HG02840 (cell line): Measurements from ENCODE around the gene SASH1.

Experiments used
- ATAC-seq: cut with Tn5 transposase; IDR thresholded peaks from one replicate; pipeline ENCODE4 v1.9.1; 2021; ENCODE audit warnings: mild to moderate bottlenecking, moderate library complexity, moderate number of reproducible peaks; ENCODE audit not compliant: unreplicated experiment, low FRiP score

Gene SASH1

DNA sequence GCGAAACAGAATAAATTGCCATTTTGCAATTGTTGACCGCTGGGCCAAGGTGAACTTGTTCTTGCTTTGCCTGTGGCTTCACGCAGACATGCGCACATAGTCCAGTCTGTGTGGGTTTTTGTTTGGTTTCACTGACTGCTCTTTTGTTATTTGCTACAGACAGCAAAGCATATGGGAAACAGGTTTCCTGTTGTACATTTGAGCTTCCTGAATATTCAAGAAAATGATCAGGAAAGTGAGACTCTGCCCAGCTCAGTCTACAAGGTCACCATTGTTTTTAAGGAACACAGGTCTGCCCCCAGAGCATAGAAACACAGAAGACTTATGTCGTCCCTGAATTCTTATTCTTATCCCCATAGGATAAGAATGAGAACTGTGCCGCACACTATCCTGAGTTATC lies 55.6 kb downstream of the SASH1 start:
- no peak for ATAC-seq

DNA sequence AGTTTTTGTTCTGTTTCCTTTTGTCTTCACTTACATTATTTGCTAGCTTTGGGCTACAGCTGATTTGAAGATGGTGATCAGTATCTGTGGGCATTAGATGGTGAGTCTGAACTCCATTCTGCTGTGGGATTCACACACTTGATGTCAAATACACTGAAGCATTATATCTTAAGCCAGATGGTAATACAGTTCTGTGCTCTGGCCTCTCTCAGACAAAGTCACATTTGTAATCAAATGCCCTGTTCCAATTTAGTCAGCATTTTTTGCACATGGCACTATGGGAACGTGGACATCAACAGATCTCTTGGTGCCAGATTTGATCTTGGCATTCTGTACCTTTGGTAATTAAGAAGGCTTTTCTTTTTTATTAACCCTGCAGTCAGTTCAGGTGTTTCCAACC lies 56.0 kb downstream of the SASH1 start:
- no peak for ATAC-seq

DNA sequence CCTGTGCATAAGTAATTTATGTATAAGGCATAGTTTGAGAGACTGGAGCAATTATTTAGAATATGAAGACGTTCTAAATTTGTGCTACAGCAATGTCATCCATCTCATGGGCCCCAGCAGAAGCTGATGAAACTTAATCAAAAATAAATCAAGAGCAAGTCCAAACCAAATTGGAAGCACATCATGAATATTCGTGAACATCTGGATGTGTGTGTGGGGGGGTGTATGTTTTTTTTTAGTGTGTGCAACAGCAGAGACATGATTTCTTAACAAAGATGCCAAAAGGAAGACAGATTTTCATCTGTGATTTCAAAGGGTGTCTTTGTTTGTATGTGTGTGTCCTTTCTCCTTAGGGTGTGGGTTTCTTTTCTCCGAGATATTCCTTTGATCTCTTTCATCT lies 58.9 kb downstream of the SASH1 start:
- no peak for ATAC-seq

DNA sequence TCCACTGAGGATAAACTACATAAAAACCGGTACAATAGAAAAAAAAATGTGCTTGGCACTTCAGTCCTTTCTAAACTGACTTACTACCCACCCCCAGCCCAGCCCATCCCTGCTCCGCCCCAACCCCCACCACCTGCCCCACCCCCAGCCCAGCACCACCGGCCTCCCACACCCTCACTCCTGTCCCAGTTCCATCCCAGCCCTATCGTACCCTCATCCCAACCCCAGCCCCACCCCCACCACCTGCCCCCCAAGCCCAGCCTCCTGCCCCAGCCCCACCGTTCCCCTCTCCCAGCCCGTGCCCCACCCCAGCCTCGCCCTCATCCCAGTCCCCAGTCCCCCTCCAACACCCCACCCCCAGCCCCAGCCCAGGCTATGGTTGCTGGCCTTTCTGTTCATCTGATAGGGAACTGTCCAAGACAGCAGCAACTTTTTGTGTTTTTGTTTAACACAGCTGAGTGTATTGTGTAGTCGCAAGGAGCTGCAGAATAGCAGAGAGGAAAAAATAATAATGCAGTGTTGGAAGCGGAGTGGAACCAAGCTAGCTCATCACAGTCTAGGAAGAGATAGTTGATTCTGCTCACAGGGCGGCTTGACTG lies 61.9 kb downstream of the SASH1 start:
- ATAC-seq: no peak

DNA sequence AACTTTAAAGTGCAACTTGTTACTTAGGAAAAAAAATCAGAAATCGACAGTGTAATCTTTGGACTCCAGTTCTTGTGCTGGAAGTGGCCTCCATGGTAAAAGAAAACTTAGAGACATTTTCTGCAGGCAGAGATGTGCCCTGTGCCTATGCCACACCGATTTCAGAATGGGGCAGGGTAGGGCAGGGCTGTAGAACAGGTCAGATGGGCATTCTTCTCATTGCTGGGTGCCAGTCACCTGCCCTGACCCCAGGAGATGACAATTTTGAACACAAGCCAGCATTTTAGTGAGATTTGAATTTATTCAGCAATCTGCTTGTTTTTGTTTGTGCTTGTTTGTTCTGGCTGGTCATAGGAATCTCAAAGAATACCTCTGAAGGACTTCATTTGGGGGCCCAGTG lies 63.3 kb downstream of the SASH1 start:
- ATAC-seq: no peak

DNA sequence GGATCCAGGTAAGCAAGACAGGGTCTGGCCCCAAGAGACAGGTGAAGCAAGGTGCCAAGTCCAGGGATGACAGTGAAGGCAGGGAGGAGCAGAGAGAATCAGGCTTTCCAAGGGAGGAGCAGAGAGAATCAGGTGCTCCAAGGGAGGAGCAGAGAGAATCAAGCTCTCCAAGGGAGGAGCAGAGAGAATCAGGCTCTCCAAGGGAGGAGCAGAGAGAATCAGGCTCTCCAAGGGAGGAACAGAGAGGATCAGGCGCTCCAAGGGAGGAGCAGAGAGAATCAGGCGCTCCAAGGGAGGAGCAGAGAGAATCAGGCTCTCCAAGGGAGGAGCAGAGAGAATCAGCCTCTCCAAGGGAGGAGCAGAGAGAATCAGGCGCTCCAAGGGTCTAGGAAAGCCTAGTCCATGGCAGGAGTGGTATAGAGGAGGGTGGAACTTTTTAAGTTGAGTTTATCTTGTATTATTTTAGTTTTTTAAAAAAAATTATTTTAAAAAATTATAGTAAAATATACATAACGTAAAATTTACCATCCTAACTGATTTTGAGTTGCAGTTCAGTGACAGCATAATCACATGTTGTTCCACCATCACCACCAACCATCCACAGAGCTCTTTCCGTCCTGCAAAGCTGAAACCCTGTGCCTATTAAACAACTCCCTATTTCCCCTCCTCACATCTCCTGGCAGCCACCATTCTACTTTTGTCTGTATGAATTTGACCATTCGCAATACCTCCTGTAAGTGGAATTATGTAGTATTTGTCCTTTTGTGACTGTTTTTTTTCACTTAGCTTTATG lies 64.1 kb downstream of the SASH1 start:
- ATAC-seq: no peak

DNA sequence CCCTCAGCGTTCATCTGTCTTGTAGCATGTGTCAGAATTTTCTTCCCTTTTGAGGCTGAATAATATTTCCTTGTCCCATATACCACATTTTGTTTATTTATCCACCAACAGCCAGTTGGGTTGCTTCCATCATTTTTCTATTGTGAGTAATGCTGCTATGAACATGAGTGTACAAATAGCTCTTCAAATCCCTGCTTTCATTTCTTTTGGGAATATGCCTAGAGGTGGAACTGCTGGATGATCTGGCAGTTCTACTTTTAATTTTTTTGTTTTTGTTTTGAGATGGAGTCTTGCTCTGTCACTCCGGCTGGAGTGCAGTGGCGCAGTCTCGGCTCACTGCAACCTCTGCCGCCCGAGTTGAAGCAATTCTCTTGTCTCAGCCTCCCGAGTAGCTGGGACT lies 64.7 kb downstream of the SASH1 start:
- ATAC-seq: no peak

DNA sequence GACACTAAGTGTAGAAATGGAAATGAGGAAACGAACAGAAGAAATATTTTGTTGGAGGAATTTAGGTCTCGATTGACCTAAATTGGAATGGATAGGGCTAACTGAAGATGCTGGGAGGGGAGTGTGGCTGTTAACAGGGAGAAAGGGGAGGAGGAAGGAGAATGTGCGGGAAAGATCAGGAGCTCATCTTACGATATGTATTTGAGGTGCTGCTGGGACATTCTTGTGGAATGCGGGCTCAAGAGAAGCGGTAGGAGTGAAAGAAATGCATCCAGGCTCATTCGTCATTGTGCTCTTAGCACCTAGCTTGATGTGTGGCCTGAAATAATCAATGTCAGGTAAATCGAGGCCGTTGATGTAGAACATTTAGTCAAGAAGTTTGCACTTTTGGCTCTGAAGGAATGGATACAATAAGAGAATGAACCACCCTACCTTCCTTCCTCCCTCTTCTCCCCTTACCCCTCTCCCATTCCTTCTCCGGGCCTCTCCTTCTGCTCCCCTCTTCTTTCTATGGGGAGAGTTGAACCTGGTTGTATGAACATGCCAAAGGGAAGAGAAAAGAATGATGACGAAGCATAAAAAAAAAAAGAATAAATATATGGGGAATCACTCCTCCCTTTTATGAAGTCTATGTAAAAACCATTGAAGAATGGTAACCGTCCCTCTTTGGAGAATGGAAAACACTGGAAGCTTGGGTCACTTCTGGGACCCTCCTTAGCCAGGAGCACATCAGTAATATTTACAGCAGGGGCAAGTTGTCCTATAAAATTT lies 70.9 kb downstream of the SASH1 start:
- ATAC-seq: no peak

DNA sequence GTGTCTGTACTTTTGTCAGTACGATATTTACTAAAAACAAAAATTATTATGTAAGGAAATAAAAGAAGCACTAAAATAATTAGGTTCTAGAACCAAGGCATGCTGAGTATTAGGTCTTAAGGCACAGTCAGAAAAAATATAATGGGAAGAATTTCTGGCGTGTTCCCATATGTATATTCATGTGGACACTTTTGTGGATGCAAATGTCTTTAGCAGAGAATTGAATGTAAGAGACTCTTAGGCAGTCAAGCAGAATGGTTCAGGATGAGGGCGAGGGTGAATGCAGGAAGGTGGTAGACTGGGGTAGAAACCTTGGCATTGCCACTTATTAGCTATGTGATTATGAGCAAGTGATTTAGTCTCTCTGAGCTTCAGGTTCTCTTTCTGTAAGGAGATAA lies 71.5 kb downstream of the SASH1 start:
- no peak for ATAC-seq

DNA sequence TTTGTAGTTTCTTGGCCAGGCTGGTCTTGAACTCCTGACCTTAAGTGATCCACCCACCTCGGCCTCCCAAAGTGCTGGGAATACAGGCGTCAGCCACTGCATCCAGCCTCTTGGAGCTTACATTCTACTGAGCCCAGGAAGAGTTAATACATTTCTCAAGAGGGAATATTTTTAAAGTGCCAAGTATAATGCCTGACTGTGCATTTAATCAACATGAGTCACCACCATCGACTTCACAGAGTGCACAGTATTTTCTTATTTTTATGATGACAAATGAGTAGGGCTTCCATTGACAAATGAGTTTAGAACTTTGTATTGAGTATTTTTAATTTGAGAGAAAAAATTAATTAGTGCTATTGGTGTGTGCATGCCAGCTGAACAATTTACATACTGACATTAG lies 72.2 kb downstream of the SASH1 start:
- no peak for ATAC-seq

DNA sequence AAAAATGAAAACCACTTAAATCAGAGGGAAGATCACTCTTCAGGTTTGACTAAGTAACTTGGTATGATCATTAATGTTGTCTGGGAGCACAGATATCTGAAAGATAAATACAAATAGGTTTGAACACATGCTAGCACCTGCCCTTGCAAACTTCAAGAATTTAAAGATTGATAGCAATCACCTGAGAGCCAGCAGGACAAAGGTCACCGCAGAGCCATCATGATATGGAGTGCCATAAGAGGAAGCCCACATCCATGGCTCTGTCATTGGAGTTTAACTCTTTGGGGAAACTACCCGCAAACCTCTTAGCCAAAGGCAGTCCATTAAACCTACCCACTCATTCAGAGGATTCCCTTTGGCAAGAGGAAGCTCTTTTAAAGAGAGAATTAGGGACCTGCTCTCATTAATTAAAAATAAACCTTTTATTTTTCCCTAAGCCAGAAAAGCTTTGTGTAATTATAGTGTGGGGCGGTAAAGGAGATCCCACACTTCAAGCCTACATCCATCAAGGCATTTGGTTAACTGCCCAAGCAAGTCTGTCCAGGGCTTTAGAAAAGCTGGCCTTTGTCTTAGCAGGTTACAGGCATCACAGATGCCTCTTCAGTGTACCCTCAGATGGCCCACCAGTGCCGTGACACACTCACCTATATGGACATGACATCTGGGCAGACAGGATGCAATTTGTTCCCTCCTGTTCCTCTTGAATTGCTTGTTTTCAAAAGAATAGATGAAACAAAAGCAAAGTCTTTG lies 73.0 kb downstream of the SASH1 start:
- no peak for ATAC-seq

DNA sequence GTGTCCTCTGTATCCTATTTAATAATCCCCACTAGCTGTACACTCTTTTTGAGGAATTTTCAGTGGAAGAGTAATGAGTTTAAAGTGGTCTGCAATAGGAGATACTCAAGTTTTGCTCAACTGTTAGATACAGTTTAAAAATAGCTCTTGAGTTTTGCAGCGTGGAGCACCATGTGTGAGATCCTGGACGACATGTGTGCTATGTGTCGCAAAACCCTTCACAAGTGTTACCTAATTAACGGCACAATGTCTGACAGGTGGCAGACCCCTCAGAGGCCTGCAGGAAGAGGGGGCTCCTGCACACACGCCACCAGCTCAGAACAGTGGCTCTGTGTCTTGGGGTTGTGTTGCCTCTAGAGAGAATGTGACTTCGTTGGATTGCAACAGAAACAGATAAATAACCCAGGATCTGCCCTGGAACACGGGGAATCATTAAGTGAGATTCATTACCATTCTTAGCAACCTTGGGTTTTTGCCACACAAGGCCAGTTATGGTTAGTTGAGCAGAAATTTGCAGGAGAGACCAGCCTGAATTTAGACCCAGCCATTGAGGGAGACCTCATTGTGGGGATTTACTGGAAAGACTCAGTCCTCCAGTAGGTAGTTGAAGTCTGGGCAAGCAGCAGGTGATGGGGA lies 73.8 kb downstream of the SASH1 start:
- ATAC-seq: no peak

DNA sequence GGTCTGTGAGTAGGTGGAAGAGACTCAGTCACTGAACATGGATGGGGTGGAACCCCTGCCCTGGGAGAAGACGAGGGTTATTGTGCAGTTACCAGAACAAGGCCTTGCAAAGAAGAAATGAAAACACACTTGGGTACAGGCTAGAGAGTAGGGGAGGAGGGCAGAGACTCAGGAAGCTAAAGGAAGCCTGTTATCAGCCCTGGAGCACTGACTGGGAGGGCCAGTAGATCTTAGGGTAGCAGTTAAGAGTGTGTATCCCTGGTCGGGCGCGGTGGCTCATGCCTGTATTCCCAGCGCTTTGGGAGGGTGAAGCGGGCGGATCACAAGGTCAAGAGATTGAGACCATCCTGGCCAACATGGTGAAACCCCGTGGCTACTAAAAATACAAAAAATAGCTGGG lies 74.4 kb downstream of the SASH1 start:
- ATAC-seq: no peak

DNA sequence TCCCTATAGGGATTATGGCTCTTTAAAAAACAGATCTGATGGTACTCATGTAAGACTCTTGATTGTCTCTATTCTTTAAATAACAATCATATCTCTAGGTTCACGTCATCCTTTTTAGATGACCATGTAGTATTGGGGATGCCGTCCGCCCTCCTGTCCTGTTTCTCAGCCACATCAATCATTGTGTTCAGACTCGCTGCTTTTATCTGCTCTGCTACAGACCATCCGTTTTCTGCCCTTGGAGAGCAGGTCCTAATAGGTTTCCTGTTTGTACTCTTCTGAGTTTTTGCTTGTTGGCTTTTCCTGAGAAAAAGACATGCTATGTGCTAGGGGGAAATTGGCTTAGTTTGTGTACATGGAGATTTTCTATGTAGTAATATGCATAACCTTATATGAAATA lies 76.8 kb downstream of the SASH1 start:
- no peak for ATAC-seq

DNA sequence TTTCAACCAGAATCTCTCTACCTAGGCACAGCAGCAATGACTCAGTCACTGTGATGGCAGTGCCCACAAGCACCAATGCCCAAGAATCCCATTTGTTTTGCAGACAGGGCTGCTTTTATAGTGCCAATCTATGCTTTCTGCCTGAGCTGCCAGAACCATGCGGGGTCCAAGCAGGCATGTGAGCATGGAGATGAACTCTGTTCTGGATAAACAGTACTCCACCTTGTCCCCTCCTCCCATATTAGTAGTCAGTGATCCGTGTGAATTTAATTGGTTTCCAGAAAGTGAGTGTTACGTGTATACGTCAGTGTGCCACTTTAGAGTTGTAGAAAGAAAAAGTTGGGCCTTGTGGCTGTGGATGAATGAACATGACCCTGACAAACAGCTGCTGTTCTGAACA lies 79.4 kb downstream of the SASH1 start:
- no peak for ATAC-seq

DNA sequence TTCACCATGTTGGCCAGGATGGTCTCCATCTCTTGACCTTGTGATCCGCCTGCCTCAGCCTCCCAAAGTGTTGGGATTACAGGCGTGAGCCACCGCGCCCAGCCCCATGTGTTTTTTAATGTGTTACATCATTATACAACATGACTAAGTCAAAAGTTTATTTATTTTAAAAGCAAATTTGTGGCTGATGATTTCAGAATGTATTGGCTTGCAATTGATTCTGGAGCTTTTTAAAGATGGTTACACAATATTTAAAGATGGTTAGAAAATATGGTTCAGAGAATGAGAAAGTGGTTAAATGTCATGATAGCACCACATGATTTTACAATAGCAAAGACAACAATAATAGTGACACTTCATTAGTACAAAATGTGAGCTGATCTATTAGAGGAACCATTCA lies 80.5 kb downstream of the SASH1 start:
- no peak for ATAC-seq

DNA sequence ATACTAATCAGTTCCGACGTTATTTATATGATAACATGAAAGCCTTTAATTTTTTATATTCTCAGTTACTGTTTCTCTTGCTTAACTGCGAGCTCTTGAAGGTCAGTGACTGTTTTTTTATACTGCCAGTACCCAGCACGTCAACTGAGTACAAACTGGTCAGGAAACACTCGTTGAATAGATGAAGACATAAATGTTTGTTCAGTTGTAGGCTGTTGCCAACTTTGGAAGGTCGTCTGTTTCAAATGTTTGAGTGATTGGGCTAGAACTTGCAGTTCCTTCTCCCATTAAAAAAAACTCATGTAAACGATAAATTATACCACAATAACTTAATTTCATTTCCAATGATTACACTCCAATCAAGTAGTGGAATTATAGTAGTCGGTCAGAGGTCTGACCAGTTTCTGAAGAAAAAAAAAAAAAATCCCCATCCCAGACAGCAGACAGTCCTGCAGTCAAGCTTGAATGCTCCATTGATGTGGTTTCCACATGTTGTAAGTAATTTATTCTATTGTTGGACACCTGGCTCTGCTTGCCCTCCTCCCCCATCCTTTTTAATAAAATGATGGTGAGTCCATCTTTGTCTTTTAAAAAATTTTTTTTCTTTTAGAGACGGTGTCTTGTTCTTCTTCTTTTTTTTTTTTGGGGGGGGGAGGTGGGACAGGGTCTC lies 81.1 kb downstream of the SASH1 start:
- no peak for ATAC-seq

DNA sequence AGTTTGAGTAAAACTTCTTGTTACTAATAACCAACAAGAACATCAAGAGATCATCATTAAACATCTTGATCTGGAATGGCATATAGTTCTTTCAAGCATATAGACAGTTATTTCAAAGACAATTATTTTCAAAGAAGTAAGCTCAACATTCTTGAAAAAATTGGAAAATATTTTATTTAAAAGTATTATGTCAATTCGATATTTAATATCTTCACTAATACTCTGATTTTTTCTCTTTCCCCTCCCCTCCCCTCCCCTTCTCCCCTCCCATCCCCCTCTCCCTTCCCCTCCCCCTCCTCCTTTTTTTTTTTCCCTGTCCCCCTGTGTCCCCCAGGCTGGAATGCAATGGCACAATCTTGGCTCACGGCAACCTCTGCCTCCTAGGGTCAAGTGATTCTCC lies 82.8 kb downstream of the SASH1 start:
- no peak for ATAC-seq

DNA sequence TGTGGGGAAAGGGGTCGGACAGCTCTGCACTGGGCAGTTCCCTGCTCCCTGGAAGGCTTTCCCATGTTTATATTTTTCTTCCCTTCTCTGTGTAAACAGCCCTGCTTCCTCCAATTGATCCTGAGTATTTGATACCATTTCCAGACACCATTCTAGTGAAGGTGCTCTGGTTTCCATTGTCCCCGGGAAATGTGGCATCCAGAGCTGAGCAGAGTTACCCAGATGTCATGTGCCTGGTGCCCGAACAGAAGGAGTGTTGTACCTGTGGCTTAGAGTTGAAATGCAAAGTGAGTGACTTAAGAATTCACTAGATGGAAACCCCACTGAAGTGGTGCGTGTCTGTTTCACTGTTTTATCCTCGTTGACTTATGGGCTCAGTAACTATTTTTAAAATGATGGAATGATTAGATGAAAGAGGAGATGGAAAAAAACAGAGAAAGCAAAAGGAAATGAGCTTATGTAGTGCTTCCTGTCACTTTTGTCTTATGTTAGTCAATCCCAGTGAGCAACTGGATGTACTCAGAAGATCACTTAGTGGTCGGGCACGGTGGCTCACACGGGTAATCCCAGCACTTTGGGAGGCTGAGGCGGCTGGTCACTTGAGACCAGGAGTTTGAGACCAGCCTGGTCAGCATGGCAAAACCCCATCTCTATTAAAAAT lies 83.8 kb downstream of the SASH1 start:
- no peak for ATAC-seq
